Fibroblast of lung (primary cell): ENCODE results near the gene CRNN. TPM values are rescaled to one million over a fixed set of nuclear protein-coding genes. Genes with fewer than 3 reads are reported as not detected.

Experiments
- DNase-seq, 2 donors: peaks; one replicate each; pipeline versions ENCODE4 v3.0.0 to v3.0.0-alpha.2; 2010; ENCODE audit warnings: low read depth in 2 of 2
- H2AFZ ChIP-seq: 2 replicates; pipeline ENCODE4 v1.5.1; 2012; ENCODE audit warnings: low read length, control low read depth, inconsistent platforms
- H3K27ac ChIP-seq: 2 replicates; pipeline ENCODE4 v1.5.1; 2011; ENCODE audit warnings: low read length, control low read depth; ENCODE audit not compliant: insufficient read depth
- H3K27me3 ChIP-seq: 2 replicates; pipeline ENCODE4 v1.5.1; 2011; ENCODE audit warnings: mild to moderate bottlenecking, low read length; ENCODE audit not compliant: control insufficient read depth, insufficient read depth
- H3K36me3 ChIP-seq: 2 replicates; pipeline ENCODE4 v1.5.1; 2011; ENCODE audit warnings: low read length; ENCODE audit not compliant: control insufficient read depth, insufficient read depth
- H3K4me1 ChIP-seq: 2 replicates; pipeline ENCODE4 v1.5.1; 2011; ENCODE audit warnings: low read length; ENCODE audit not compliant: control insufficient read depth, insufficient read depth; ENCODE audit errors: extremely low read depth
- H3K4me2 ChIP-seq: 2 replicates; pipeline ENCODE4 v1.5.1; 2011; ENCODE audit warnings: low read length, control low read depth; ENCODE audit not compliant: insufficient read depth; ENCODE audit errors: extremely low read depth
- H3K4me3 ChIP-seq, 4 experiments: fragments of 200-600 bp in 1 of 4; sonication (generic) in 1 of 4; replicated peaks in 1 of 4; 2 replicates each; pipeline ENCODE4 v1.5.1; 2011 to 2016; ENCODE audit warnings: low read length in 4 of 4, low read depth in 3 of 4, mild to moderate bottlenecking in 3 of 4, control low read depth in 2 of 4, inconsistent platforms in 1 of 4, mixed read lengths in 1 of 4; ENCODE audit not compliant: insufficient read depth in 1 of 4; ENCODE audit errors: control extremely low read depth in 1 of 4
- H3K79me2 ChIP-seq: 2 replicates; pipeline ENCODE4 v1.5.1; 2012; ENCODE audit warnings: mild to moderate bottlenecking, low read length, inconsistent platforms; ENCODE audit not compliant: control insufficient read depth, insufficient read depth
- H3K9ac ChIP-seq: 2 replicates; pipeline ENCODE4 v1.5.1; 2011; ENCODE audit warnings: mild to moderate bottlenecking, low read length, control low read depth; ENCODE audit not compliant: insufficient read depth
- H3K9me3 ChIP-seq: 2 replicates; pipeline ENCODE4 v1.5.1; 2012; ENCODE audit warnings: low read depth, low read length; ENCODE audit not compliant: control insufficient read depth, insufficient read depth
- H4K20me1 ChIP-seq: 2 replicates; pipeline ENCODE4 v1.5.1; 2011; ENCODE audit warnings: low read length; ENCODE audit not compliant: control insufficient read depth, insufficient read depth; ENCODE audit errors: extremely low read depth
- EZH2 ChIP-seq: IDR thresholded peaks from 2 replicates; pipeline ENCODE4 v1.5.1; 2012; ENCODE audit warnings: low read length, control low read depth, mild to moderate bottlenecking; ENCODE audit errors: missing control alignments
- polyA plus RNA-seq, 2 donors: library from polyadenylated mRNA; depleted of rRNA in 1 of 2; stranded (reverse) in 1 of 2; unstranded in 1 of 2; fragments of >200 nt; gene quantifications; 2 replicates each; pipeline ENCODE4 v1.2.1, GENCODE V29; 2011 to 2012; ENCODE audit warnings: missing spikeins in 1 of 2
- total RNA-seq: library from RNA; depleted of rRNA; stranded (reverse); fragments of >200 nt; gene quantifications from 2 replicates; pipeline ENCODE4 v1.2.1, GENCODE V29; 2014
- TF ChIP-seq, protein P1 (sequence below), 2 donors: IDR thresholded peaks in 1 of 2; conservative IDR thresholded peaks in 1 of 2; 1 replicate in 1 of 2; 2 replicates in 1 of 2; pipeline ENCODE4 v1.5.1; 2011 to 2012; ENCODE audit warnings: low read length in 2 of 2, control low read depth in 1 of 2, inconsistent platforms in 1 of 2, low read depth in 1 of 2, mild to moderate bottlenecking in 1 of 2

The CRNN gene
- total and polyA plus RNA-seq, 2 donors (not counting 1 experiment from before 2014, with no cell fraction given), result not detected

DNA sequence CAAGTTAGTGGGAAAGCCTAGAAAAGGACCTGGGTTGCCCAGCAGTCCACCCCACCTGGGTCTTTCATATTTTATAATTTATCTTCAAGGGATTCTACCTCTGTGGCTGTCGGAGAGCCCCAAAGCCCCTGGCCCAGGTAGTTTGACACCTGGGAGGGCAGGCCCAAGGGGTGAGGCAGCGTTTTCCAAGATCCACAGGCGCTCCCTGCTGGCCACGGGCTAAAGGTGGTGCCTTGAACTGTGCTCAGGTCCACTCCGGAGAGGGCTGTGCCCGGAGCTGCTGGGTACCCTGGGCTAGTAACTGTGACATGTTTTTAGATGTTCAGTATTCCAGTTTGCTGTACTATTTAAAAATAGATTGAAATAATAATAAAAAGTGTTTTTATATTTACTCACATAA lies 37.2 kb upstream of the CRNN start:
- H3K27ac ChIP-seq, result no peak overlapping the region
- no peak overlapping the region for H2AFZ ChIP-seq
- H3K27me3 ChIP-seq, result no peaks in the 10 kb centered on the region
- no peaks in the 10 kb centered on the region for H3K36me3 ChIP-seq
- no peak overlapping the region for H3K4me3 ChIP-seq
- no peaks in the 10 kb centered on the region for H4K20me1 ChIP-seq
- no peak for TF ChIP-seq EZH2
- TF ChIP-seq, protein P1, sequence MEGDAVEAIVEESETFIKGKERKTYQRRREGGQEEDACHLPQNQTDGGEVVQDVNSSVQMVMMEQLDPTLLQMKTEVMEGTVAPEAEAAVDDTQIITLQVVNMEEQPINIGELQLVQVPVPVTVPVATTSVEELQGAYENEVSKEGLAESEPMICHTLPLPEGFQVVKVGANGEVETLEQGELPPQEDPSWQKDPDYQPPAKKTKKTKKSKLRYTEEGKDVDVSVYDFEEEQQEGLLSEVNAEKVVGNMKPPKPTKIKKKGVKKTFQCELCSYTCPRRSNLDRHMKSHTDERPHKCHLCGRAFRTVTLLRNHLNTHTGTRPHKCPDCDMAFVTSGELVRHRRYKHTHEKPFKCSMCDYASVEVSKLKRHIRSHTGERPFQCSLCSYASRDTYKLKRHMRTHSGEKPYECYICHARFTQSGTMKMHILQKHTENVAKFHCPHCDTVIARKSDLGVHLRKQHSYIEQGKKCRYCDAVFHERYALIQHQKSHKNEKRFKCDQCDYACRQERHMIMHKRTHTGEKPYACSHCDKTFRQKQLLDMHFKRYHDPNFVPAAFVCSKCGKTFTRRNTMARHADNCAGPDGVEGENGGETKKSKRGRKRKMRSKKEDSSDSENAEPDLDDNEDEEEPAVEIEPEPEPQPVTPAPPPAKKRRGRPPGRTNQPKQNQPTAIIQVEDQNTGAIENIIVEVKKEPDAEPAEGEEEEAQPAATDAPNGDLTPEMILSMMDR (conservative IDR thresholded peaks at IDR 0.05 in 1 of 2, IDR thresholded peaks at IDR 0.05 in 1 of 2; ENCODE audit: low read depth in 1 of 2, low read length in 2 of 2), result no peak
- no peak for DNase-seq
- H3K9me3 ChIP-seq, result no peaks in the 10 kb centered on the region
- H3K79me2 ChIP-seq, result no peaks in the 10 kb centered on the region
- H3K4me1 ChIP-seq, result no peaks in the 10 kb centered on the region
- H3K4me2 ChIP-seq, result no peak overlapping the region
- H3K9ac ChIP-seq, result no peak overlapping the region

DNA sequence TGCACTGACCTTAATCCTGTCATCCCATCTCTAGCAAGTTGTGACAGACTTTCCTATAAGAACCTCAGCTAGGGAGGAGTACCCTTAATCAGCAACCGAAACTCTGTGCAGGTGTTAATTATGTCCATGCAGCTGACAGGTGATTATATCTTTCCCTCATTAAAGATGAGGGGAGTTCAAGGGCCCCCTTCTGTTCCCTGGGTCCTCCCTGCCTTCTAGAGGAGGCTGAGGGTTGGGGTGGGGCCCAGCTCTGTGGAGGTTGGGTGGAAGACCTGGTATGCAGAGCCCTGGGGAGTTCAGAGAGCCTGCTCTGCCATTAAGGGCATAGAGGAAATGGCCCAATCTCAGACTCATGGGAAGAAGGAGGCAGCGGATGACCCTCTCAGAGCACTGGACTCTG lies 35.6 kb upstream of the CRNN start:
- no peak for DNase-seq
- Histone ChIP-seq H4K20me1 (no peaks in the 10 kb centered on the region), H3K9ac (no peak overlapping the region), H3K27ac (no peak overlapping the region), H3K4me3 (no peak overlapping the region), H3K9me3 (no peaks in the 10 kb centered on the region), H3K36me3 (no peaks in the 10 kb centered on the region), H3K4me1 (no peaks in the 10 kb centered on the region), H3K27me3 (no peaks in the 10 kb centered on the region), H2AFZ (no peak overlapping the region), H3K79me2 (no peaks in the 10 kb centered on the region), H3K4me2 (no peak overlapping the region)
- TF ChIP-seq, protein P1 (conservative IDR thresholded peaks at IDR 0.05 in 1 of 2, IDR thresholded peaks at IDR 0.05 in 1 of 2; ENCODE audit: low read depth in 1 of 2, low read length in 2 of 2), result no peak
- no peak for TF ChIP-seq EZH2

DNA sequence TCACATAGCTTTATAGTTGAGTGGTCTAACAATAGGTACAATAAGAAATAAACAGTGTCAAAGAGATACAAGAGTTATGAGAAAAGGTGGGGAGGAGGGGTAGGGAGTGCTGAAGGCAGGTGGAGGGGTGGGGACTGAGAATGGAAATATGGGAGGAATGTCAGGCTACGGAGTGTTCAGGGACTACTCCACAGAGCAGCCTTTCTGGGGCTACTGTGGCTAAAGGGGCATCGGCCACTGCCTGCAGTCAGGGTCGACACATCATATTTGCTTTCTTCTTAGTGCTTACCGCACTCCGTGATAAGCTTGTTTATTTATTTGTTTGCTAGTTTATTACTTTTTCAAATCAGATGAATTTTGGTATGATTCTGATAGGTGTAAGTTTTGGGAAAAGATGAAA lies 34.4 kb upstream of the CRNN start:
- no peaks in the 10 kb centered on the region for H3K79me2 ChIP-seq
- no peaks in the 10 kb centered on the region for H3K4me1 ChIP-seq
- H3K27me3 ChIP-seq, result no peaks in the 10 kb centered on the region
- no peak overlapping the region for H3K4me2 ChIP-seq
- no peak overlapping the region for H3K4me3 ChIP-seq
- no peaks in the 10 kb centered on the region for H3K9me3 ChIP-seq
- no peak for DNase-seq
- TF ChIP-seq, protein P1 (conservative IDR thresholded peaks at IDR 0.05 in 1 of 2, IDR thresholded peaks at IDR 0.05 in 1 of 2; ENCODE audit: low read depth in 1 of 2, low read length in 2 of 2), result no peak
- TF ChIP-seq EZH2, result no peak
- H3K36me3 ChIP-seq, result no peaks in the 10 kb centered on the region
- H4K20me1 ChIP-seq, result no peaks in the 10 kb centered on the region
- no peak overlapping the region for H3K9ac ChIP-seq
- H2AFZ ChIP-seq, result no peak overlapping the region
- no peak overlapping the region for H3K27ac ChIP-seq
